GM13977 (cell line): ENCODE data around the gene APOLD1.
"Not testable (repeated sequence)": the region's sequence is repeated elsewhere in the genome, so short reads cannot be mapped to it uniquely, and the experiment has no call there.

ENCODE experiments used
- DNase-seq: peaks from one replicate; pipeline ENCODE4 v3.0.0; 2012; ENCODE audit warnings: low spot score
- in situ Hi-C: fragments of 300-500 bp; cut with MboI; formaldehyde crosslinking; loops from one replicate; pipeline ENCODE4 v1.12.0; 2022; ENCODE audit warnings: low sequenced_read_pairs, low pct_unique_long_range_greater_than_20kb, mixed read lengths, inconsistent platforms; ENCODE audit not compliant: unreplicated experiment
- TF ChIP-seq, protein P1 (sequence below): IDR thresholded peaks from 2 replicates; pipeline ENCODE4 v1.5.1; 2012; ENCODE audit warnings: mild to moderate bottlenecking, control low read depth; ENCODE audit not compliant: insufficient read depth; ENCODE audit errors: extremely low read depth, missing control alignments

The APOLD1 gene, protein sequence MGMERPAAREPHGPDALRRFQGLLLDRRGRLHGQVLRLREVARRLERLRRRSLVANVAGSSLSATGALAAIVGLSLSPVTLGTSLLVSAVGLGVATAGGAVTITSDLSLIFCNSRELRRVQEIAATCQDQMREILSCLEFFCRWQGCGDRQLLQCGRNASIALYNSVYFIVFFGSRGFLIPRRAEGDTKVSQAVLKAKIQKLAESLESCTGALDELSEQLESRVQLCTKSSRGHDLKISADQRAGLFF

DNA sequence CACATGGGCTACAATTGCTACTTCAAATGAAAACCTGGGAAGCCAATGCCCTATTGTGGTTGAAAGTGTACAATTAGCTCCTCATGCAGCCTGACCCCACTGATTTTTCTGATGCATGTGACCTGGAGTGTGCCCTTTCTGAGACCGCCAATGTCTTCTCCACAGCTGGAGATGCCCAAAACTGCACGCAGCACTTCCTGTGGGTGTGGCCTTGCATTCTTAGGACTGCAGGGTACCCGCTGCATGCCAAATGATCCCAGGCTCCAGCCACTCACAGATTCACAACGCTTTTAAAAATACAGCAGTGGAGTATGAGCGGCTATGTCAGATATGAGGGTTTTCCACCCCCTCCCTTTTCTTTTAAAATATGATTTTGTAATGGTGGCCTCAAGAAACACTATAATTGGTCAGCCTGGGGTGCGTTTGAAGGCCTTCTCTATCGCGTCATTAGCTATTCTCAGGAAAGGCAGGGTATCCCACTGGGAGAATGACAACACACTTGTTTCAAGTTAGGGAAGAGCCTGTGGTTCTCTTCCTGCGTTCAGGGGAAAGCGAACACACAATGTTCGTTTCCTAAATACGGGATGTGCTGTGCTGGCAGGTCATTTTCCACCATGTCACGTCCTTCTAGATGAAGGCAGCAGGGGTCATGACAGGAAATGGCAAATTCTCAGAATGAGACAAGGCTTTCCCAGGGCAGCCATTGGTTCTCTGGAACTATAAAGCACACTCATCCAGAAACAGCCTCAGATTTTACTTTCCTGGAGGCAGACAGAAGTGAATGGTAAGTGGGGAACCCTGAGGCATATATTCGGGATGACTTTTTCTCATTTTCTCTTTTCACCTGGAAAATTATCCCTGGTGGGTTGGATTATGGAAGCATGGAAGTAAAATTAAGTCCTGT, at the start of gene APOLD1:
Gene APOLD1, plus strand, starts transcription at position 749 of the 904 bp plus-strand sequence. Its CDS starts 33 bp downstream, at position 782.
- DNase-seq: no peak
- TF ChIP-seq, protein P1, sequence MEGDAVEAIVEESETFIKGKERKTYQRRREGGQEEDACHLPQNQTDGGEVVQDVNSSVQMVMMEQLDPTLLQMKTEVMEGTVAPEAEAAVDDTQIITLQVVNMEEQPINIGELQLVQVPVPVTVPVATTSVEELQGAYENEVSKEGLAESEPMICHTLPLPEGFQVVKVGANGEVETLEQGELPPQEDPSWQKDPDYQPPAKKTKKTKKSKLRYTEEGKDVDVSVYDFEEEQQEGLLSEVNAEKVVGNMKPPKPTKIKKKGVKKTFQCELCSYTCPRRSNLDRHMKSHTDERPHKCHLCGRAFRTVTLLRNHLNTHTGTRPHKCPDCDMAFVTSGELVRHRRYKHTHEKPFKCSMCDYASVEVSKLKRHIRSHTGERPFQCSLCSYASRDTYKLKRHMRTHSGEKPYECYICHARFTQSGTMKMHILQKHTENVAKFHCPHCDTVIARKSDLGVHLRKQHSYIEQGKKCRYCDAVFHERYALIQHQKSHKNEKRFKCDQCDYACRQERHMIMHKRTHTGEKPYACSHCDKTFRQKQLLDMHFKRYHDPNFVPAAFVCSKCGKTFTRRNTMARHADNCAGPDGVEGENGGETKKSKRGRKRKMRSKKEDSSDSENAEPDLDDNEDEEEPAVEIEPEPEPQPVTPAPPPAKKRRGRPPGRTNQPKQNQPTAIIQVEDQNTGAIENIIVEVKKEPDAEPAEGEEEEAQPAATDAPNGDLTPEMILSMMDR: no peak
- in situ Hi-C loops: loop anchor here (25.0 kb wide), 1 partner anchor 427 kb away; no protein-coding TSS in a partner anchor

DNA sequence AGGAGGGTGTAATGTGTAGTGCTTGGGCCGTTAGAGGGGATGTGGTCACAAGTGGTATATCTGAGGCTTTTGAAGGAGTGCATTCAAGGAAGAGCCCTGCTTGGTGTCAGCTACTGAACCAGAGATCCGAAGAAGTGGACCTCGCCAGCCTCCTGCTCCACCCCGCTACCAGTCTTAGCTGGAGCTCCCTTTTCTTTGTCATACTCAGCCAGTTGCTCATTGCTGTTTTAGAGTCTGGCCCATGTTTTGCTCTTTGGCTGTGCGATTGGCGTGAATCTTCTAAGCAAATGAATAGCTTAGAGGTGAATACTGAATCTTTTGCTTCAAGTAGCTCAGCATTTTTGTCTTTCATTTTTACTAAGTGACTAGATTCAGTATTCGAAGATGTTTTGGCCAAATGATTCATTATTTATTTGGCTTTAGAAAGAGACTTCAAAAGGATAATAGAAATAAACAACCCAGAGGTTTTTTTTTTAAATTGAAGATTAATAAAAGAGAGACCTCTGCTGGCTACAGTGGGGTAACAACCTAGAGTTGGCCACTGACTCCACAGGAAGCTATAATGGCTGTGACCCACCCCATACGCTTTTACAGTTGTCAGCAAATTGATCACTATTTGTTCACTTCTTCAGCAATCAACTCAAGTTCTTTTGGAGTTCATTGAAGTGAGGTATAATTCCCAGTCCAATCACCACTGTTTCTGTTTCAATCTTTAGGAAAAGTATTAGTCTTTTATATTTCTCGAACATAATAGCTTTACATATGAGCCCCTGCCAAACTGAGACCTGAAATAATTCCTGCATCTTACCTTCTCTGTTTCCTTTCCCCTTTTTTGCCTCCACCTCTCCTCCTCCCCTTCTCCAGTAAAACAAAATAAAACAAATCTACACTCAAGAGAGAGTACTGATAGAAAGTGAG, 48.4 kb upstream of the APOLD1 start:
- DNase-seq: peak; percentile 56
- TF ChIP-seq, protein P1: peak; percentile 54
- in situ Hi-C loops: no loop called here

DNA sequence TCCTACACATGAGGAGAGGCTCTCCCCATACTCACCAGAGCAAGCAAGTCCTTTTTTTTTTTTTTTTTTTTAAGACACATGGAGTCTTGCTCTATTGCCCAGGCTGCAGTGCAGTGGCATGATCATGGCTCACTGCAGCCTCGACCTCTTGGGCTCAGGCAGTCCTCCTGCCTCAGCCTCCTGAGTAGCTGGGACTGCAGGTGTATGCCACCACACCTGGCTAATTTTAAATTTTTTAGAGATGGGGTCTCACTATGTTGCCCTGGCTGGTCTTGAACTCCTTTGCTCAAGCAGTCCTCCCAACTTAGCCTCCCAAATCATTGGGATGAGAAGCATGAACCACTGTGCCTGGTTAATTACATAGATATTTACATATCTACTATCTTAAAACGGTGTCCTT, 47.3 kb upstream of the APOLD1 start:
- in situ Hi-C loops, DNase-seq: not testable (repeated sequence)

DNA sequence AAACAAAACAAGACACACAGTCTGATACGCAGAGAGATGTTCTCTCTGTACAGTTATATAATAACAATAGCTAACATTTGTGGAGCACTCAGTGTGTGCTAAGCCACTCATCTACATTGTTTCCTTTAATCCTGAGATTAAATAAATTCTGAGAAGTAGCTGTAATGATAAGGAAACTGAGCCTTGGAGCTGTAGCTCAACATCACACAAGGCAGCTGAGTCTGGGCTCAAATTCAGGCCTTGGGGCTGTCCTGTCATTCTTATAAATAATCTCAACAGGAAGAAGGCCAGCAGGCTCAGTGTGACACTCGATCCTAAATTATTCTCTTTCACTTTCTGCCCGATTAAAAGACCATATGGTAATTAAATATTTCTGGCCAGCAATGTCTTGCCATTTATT, 43.8 kb upstream of the APOLD1 start:
- no peak for DNase-seq
- in situ Hi-C loops: no loop called here
- TF ChIP-seq, protein P1: no peak

DNA sequence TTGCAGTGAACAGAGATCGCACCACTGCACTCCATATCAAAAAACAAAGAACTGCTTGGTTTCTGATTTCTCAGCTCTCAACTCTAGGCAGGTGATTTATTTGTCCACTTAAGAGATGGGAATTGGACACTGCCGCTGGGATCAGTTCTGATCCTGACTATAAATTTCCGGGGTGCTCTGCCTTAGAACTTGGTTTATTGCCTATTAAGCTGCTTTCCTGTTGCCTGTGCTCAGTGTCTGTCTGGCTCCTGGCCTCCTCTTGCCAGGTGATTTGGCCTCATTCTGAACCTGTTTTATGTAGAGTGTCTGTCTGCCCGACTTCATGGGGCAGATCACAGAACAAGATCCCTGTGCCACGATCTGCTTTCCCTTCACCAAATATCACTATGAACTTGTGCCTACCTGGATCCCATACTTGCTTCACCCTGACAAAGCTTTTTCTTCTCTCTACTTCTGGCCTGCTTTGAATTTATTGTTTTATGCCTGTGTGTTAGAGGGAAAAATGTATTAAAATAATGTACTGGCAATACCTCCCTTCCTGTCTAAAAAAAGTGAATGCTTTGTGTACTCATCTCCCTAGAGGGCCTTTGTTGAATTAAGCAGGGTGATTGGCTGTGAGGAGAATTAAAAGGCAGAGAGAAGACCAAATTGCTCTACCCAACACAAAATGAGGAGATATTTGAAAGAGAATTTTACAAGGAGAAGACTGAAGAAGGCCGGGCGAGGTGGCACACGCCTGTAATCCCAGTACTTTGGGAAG, 40.7 kb upstream of the APOLD1 start:
- no peak for DNase-seq
- TF ChIP-seq, protein P1: no peak
- in situ Hi-C loops: no loop called here

DNA sequence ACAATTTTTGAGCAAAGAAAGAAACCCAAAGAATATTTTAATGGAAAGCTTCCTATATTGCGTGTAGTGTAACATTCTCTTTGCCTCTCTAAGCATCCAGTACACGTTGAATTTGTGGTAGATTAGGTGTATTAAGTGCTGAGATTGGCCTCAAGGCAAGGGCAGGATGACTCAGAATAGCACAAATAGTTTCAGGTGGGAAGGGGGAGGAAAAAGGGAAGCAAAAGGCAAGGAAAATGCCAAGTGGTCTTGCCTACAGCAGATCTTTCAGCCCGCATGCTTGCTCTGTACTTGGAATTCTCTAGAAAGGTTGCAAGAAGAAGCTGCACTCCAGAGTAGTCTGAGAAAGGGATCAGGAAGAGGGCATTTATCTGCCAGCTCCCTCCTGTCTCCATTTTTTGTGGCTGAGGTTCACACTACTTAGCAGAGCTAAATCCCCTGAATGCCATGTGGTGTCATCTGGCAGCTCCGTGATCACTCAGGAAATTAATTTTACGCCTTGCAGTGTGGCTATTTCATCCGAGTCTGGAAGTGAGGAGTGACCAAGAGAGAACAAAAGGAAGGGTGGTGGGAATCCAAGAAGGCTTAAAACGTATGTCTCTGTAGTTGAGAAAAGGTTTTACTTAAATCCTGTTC, 39.8 kb upstream of the APOLD1 start:
- in situ Hi-C loops: no loop called here
- DNase-seq: no peak
- TF ChIP-seq, protein P1: no peak
